Right lobe of liver (tissue), 4 donors: ENCODE data around the gene GTF2H4.

Experiments
- POLR2A ChIP-seq: fragments of 450-650 bp; IDR thresholded peaks from one replicate; pipeline ENCODE4 v1.6.1; 2017; ENCODE audit warnings: antibody characterized with exemption, mild to moderate bottlenecking
- TF ChIP-seq, protein P1 (sequence below), 4 donors: fragments of 200-600 bp in 3 of 4; fragments of 450-650 bp in 1 of 4; IDR thresholded peaks; one replicate each; pipeline versions ENCODE4 v1.5.1 to v1.8.0; 2016 to 2022; ENCODE audit warnings: antibody characterized with exemption in 4 of 4, mild to moderate bottlenecking in 2 of 4
- donor health status: DM: no; HTN: no; CAD: no.
- donor health status: DM: no; HTN: no; CAD: no.
- donor health status: DM: no; HTN: yes; CAD: no.

DNA sequence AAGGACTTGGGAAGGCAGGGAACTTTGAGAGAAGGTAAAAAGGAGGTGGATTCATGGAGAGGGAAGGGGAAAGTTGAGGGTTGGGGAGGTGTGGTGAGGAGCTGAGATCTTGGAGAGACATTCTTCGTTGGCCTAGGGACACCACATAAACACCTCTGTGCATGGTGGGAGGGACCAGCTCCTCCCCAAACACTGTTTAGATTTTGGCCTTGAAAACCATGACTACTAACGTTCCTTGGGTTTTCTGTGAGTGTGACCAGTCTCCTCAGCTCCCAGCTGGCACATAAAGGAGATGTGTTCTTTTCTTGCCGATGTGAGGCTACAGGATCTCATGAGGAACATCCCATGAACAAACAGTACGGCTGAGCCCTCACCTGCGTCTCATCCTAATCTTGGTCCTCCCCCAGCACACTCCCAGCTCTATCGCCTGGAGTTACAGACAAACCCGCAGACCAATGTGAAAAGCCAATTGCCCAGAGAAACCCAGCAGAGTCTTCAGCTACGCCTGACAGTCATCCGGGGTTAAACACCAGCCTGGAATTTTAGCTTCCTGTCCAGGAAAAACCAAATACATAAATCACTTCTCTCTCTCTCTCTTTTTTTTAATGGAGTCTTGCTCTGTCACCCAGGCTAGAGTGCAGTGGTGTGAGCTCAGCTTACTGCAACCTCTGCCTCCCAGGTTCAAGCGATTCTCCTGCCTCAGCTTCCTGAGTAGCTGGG, 45.7 kb upstream of the GTF2H4 start:
- no peak for TF ChIP-seq POLR2A
- TF ChIP-seq, protein P1, sequence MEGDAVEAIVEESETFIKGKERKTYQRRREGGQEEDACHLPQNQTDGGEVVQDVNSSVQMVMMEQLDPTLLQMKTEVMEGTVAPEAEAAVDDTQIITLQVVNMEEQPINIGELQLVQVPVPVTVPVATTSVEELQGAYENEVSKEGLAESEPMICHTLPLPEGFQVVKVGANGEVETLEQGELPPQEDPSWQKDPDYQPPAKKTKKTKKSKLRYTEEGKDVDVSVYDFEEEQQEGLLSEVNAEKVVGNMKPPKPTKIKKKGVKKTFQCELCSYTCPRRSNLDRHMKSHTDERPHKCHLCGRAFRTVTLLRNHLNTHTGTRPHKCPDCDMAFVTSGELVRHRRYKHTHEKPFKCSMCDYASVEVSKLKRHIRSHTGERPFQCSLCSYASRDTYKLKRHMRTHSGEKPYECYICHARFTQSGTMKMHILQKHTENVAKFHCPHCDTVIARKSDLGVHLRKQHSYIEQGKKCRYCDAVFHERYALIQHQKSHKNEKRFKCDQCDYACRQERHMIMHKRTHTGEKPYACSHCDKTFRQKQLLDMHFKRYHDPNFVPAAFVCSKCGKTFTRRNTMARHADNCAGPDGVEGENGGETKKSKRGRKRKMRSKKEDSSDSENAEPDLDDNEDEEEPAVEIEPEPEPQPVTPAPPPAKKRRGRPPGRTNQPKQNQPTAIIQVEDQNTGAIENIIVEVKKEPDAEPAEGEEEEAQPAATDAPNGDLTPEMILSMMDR (IDR thresholded peaks at IDR 0.05): no peak
